ENCODE measurements around the gene ZNF92. TPM values are rescaled to one million over a fixed set of nuclear protein-coding genes. Genes with fewer than 3 reads are reported as not detected.
"Not testable (repeated sequence)": the region's sequence is repeated elsewhere in the genome, so short reads cannot be mapped to it uniquely, and the experiment has no call there.

Gene ZNF92
- total RNA-seq, 1 donor from 2014 or later, result 4.0 TPM

GRCh38 chr7:65387891-65388290 is 14.2 kb downstream of the ZNF92 start:
- Histone ChIP-seq H3K36me3 (peaks cover 22 to 34% of the 10 kb centered on the region in 2 donors), H3K27ac (no peak overlapping the region), H3K4me3 (no peak overlapping the region), H3K9me3 (peaks cover 0 to 3% of the 10 kb centered on the region in 2 donors), H3K4me1 (no peaks in the 10 kb centered on the region), H3K27me3 (no peaks in the 10 kb centered on the region)
- no peak for DNase-seq (ENCODE audit: low spot score in 2 of 2)
- intact Hi-C loops (cut with DNase I), result no loop called here
- TF ChIP-seq CTCF (IDR thresholded peaks at IDR 0.05), result no peak

GRCh38 chr7:65390588-65390987 is 16.9 kb downstream of the ZNF92 start:
- intact Hi-C loops (cut with DNase I), result no loop called here
- TF ChIP-seq CTCF (IDR thresholded peaks at IDR 0.05), result no peak
- H3K27ac ChIP-seq, result no peak overlapping the region

GRCh38 chr7:65397730-65398142 is 24.1 kb downstream of the ZNF92 start:
- H3K9me3 ChIP-seq, result peaks cover 18 to 81% of the 10 kb centered on the region in 2 donors
- intact Hi-C loops (cut with DNase I), result no loop called here

More at GRCh38 chr7:65390588-65390987, 16.9 kb downstream of the ZNF92 start:
- no peak overlapping the region for H3K4me3 ChIP-seq
- DNase-seq (ENCODE audit: low spot score in 2 of 2), result no peak
- H3K4me1 ChIP-seq, result no peaks in the 10 kb centered on the region
- H3K27me3 ChIP-seq, result no peaks in the 10 kb centered on the region
- H3K9me3 ChIP-seq, result peaks cover 0 to 23% of the 10 kb centered on the region in 2 donors
- peaks cover 28 to 45% of the 10 kb centered on the region in 2 donors for H3K36me3 ChIP-seq

GRCh38 chr7:65398671-65399070 is 25.0 kb downstream of the ZNF92 start:
- intact Hi-C loops (cut with DNase I); H3K4me3 ChIP-seq; DNase-seq (ENCODE audit: low spot score in 2 of 2); H3K27ac ChIP-seq; H3K4me1 ChIP-seq; H3K27me3 ChIP-seq: not testable (repeated sequence)
- Histone ChIP-seq H3K36me3 (peaks cover 20 to 39% of the 10 kb centered on the region in 2 donors), H3K9me3 (peaks cover 27 to 85% of the 10 kb centered on the region in 2 donors)

More at GRCh38 chr7:65397730-65398142, 24.1 kb downstream of the ZNF92 start:
- DNase-seq (ENCODE audit: low spot score in 2 of 2), result no peak
- H3K36me3 ChIP-seq, result peaks cover 20 to 43% of the 10 kb centered on the region in 2 donors
- H3K27ac ChIP-seq, result no peak overlapping the region
- H3K4me3 ChIP-seq, result no peak overlapping the region
- no peak for TF ChIP-seq CTCF (IDR thresholded peaks at IDR 0.05)
- H3K27me3 ChIP-seq, result no peaks in the 10 kb centered on the region
- H3K4me1 ChIP-seq, result no peaks in the 10 kb centered on the region

- H3K27me3 ChIP-seq; H3K27ac ChIP-seq; H3K4me3 ChIP-seq; intact Hi-C loops (cut with DNase I); H3K4me1 ChIP-seq; DNase-seq (ENCODE audit: low spot score in 2 of 2): not testable (repeated sequence)
- Histone ChIP-seq H3K9me3 (peaks cover 32 to 85% of the 10 kb centered on the region in 2 donors), H3K36me3 (peaks cover 20 to 39% of the 10 kb centered on the region in 2 donors)
Measured at GRCh38 chr7:65399101-65399500, 25.4 kb downstream of the ZNF92 start.

- intact Hi-C loops (cut with DNase I), result no loop called here
- no peaks in the 10 kb centered on the region for H3K27me3 ChIP-seq
- H3K27ac ChIP-seq, result no peak overlapping the region
- H3K36me3 ChIP-seq, result peaks cover 4 to 11% of the 10 kb centered on the region in 2 donors
- H3K4me1 ChIP-seq, result no peaks in the 10 kb centered on the region
- no peak for TF ChIP-seq CTCF (IDR thresholded peaks at IDR 0.05)
- H3K9me3 ChIP-seq, result peaks cover 52 to 82% of the 10 kb centered on the region in 2 donors
- no peak overlapping the region for H3K4me3 ChIP-seq
- DNase-seq (ENCODE audit: low spot score in 2 of 2), result no peak
Measured at GRCh38 chr7:65404020-65404419, 30.4 kb downstream of the ZNF92 start.

GRCh38 chr7:65406706-65407105 is 33.1 kb downstream of the ZNF92 start:
- DNase-seq (ENCODE audit: low spot score in 2 of 2); H3K4me1 ChIP-seq; H3K27me3 ChIP-seq; H3K36me3 ChIP-seq; intact Hi-C loops (cut with DNase I); H3K4me3 ChIP-seq; H3K27ac ChIP-seq: not testable (repeated sequence)
- H3K9me3 ChIP-seq, result peaks cover 44 to 62% of the 10 kb centered on the region in 2 donors

All from ascending aorta (tissue), 2 donors.